HEK293 (cell line): ENCODE results near the gene CAMKV.
"Not testable (repeated sequence)": the region's sequence is repeated elsewhere in the genome, so short reads cannot be mapped to it uniquely, and the experiment has no call there.

Experiments used
- CTCF ChIA-PET: fragments of 350-600 bp; formaldehyde crosslinking; extraction: SDS; loops from one replicate; lab custom pipeline; 2021; ENCODE audit warnings: antibody characterized with exemption; lab: Yijun Ruan, JAX
- POLR2A ChIA-PET: fragments of 300-600 bp; formaldehyde crosslinking; extraction: SDS; loops from one replicate; lab custom pipeline; 2020; ENCODE audit warnings: antibody characterized with exemption, inconsistent platforms; lab: Yijun Ruan, JAX
- H3K27ac ChIP-seq: fragments of 200-500 bp; sonication (Bioruptor generic); 2 replicates; pipeline ENCODE4 v1.5.1; 2014; ENCODE audit warnings: low read depth, low read length, control low read depth, inconsistent platforms; ENCODE audit errors: extremely low read depth
- H3K36me3 ChIP-seq, 2 experiments: fragments of 200-500 bp in 1 of 2; sonication (Bioruptor generic) in 1 of 2; 1 replicate in 1 of 2; 2 replicates in 1 of 2; pipeline ENCODE4 v1.5.1; 2014 to 2017; ENCODE audit warnings: inconsistent platforms in 2 of 2, low read length in 2 of 2; ENCODE audit not compliant: control insufficient read depth in 2 of 2, insufficient read depth in 1 of 2
- H3K4me1 ChIP-seq: fragments of 200-500 bp; sonication (Bioruptor generic); 2 replicates; pipeline ENCODE4 v1.5.1; 2014; ENCODE audit warnings: mild to moderate bottlenecking, low read length, inconsistent platforms; ENCODE audit not compliant: control insufficient read depth, insufficient read depth
- H3K4me3 ChIP-seq: 2 replicates; pipeline ENCODE4 v1.5.1; 2011; ENCODE audit warnings: low read depth, mild to moderate bottlenecking, control low read depth, low read length, moderate library complexity
- H3K9me3 ChIP-seq: fragments of 200-500 bp; sonication (Bioruptor generic); 2 replicates; pipeline ENCODE4 v1.5.1; 2014; ENCODE audit warnings: low read depth, low read length, inconsistent platforms; ENCODE audit not compliant: control insufficient read depth, insufficient read depth
- BCL11B ChIP-seq: fragments of 450-650 bp; formaldehyde crosslinking; IDR thresholded peaks from 2 replicates; pipeline ENCODE4 v1.5.1; 2016; ENCODE audit warnings: low read depth, missing biosample characterization, missing genetic modification characterization
- EGR2 ChIP-seq: fragments of 450-650 bp; formaldehyde crosslinking; IDR thresholded peaks from 2 replicates; pipeline ENCODE4 v1.5.1; 2016; ENCODE audit warnings: low read depth, missing biosample characterization, missing genetic modification characterization
- GLIS1 ChIP-seq: fragments of 450-650 bp; formaldehyde crosslinking; IDR thresholded peaks from 2 replicates; pipeline ENCODE4 v1.5.1; 2016; ENCODE audit warnings: missing biosample characterization, missing genetic modification characterization
- MEIS1 ChIP-seq: sonication (generic); formaldehyde crosslinking; IDR thresholded peaks from 2 replicates; pipeline ENCODE4 v1.8.1; 2022; ENCODE audit warnings: missing genetic modification reagents, mild to moderate bottlenecking, borderline replicate concordance
- SP2 ChIP-seq: fragments of 450-650 bp; formaldehyde crosslinking; IDR thresholded peaks from 2 replicates; pipeline ENCODE4 v1.5.1; 2016; ENCODE audit warnings: missing biosample characterization, missing genetic modification characterization
- SP3 ChIP-seq: fragments of 450-650 bp; formaldehyde crosslinking; IDR thresholded peaks from 2 replicates; pipeline ENCODE4 v1.5.1; 2016; ENCODE audit warnings: missing biosample characterization, missing genetic modification characterization
- ZBTB20 ChIP-seq: fragments of 450-650 bp; formaldehyde crosslinking; IDR thresholded peaks from 2 replicates; pipeline ENCODE4 v1.5.1; 2016; ENCODE audit warnings: missing biosample characterization, missing genetic modification characterization
- ZFHX2 ChIP-seq: fragments of 450-650 bp; formaldehyde crosslinking; conservative IDR thresholded peaks from 2 replicates; pipeline ENCODE4 v1.5.1; 2016; ENCODE audit warnings: missing biosample characterization, missing genetic modification characterization
- ZFP69B ChIP-seq: fragments of 450-650 bp; formaldehyde crosslinking; IDR thresholded peaks from 2 replicates; pipeline ENCODE4 v1.5.1; 2016; ENCODE audit warnings: missing biosample characterization, missing genetic modification characterization
- ZNF10 ChIP-seq: fragments of 450-650 bp; formaldehyde crosslinking; IDR thresholded peaks from 2 replicates; pipeline ENCODE4 v1.5.1; 2017; ENCODE audit warnings: missing biosample characterization, missing genetic modification characterization
- ZNF133 ChIP-seq: fragments of 450-650 bp; formaldehyde crosslinking; IDR thresholded peaks from 2 replicates; pipeline ENCODE4 v1.5.1; 2016; ENCODE audit warnings: missing biosample characterization, missing genetic modification characterization
- ZNF140 ChIP-seq: fragments of 450-650 bp; formaldehyde crosslinking; IDR thresholded peaks from 2 replicates; pipeline ENCODE4 v1.5.1; 2016; ENCODE audit warnings: missing biosample characterization, missing genetic modification characterization
- ZNF174 ChIP-seq: fragments of 450-650 bp; formaldehyde crosslinking; IDR thresholded peaks from 2 replicates; pipeline ENCODE4 v1.5.0; 2017; ENCODE audit warnings: missing biosample characterization, mild to moderate bottlenecking, missing genetic modification characterization
- ZNF292 ChIP-seq: fragments of 450-650 bp; formaldehyde crosslinking; IDR thresholded peaks from 2 replicates; pipeline ENCODE4 v1.5.1; 2016; ENCODE audit warnings: low read depth, missing biosample characterization, missing genetic modification characterization, borderline replicate concordance
- ZNF311 ChIP-seq: fragments of 450-650 bp; formaldehyde crosslinking; IDR thresholded peaks from 2 replicates; pipeline ENCODE4 v1.5.1; 2017; ENCODE audit warnings: missing biosample characterization, missing genetic modification characterization, borderline replicate concordance
- ZNF335 ChIP-seq: fragments of 450-650 bp; formaldehyde crosslinking; conservative IDR thresholded peaks from 2 replicates; pipeline ENCODE4 v1.5.1; 2016; ENCODE audit warnings: missing biosample characterization, missing genetic modification characterization
- ZNF398 ChIP-seq: fragments of 450-650 bp; formaldehyde crosslinking; IDR thresholded peaks from 2 replicates; pipeline ENCODE4 v1.5.1; 2017; ENCODE audit warnings: missing biosample characterization, missing genetic modification characterization
- ZNF433 ChIP-seq: fragments of 450-650 bp; formaldehyde crosslinking; IDR thresholded peaks from 2 replicates; pipeline ENCODE4 v1.5.1; 2016; ENCODE audit warnings: missing biosample characterization, missing genetic modification characterization, low read depth
- ZNF48 ChIP-seq: fragments of 450-650 bp; formaldehyde crosslinking; IDR thresholded peaks from 2 replicates; pipeline ENCODE4 v1.5.1; 2016; ENCODE audit warnings: missing biosample characterization, missing genetic modification characterization
- ZNF660 ChIP-seq: fragments of 450-650 bp; IDR thresholded peaks from 2 replicates; pipeline ENCODE4 v1.5.1; 2018; ENCODE audit warnings: missing biosample characterization, mild to moderate bottlenecking, missing genetic modification characterization
- ZNF777 ChIP-seq: fragments of 450-650 bp; formaldehyde crosslinking; IDR thresholded peaks from 2 replicates; pipeline ENCODE4 v1.5.1; 2017; ENCODE audit warnings: missing biosample characterization, missing genetic modification characterization, borderline replicate concordance
- ZSCAN30 ChIP-seq: fragments of 450-650 bp; IDR thresholded peaks from 2 replicates; pipeline ENCODE4 v1.5.1; 2018; ENCODE audit warnings: missing biosample characterization, mild to moderate bottlenecking, missing genetic modification characterization, moderate library complexity
- TF ChIP-seq, protein P1 (sequence below): fragments of 450-650 bp; formaldehyde crosslinking; optimal IDR thresholded peaks from 2 replicates; pipeline ENCODE3; 2016; ENCODE audit warnings: missing biosample characterization, mild to moderate bottlenecking, missing genetic modification characterization
- TF ChIP-seq, protein P2 (sequence below): fragments of 450-650 bp; formaldehyde crosslinking; IDR thresholded peaks from 2 replicates; pipeline ENCODE4 v1.5.1; 2016; ENCODE audit warnings: missing biosample characterization, missing genetic modification characterization
- TF ChIP-seq, protein P3 (sequence below): fragments of 450-650 bp; formaldehyde crosslinking; IDR thresholded peaks from 2 replicates; pipeline ENCODE4 v1.5.1; 2016; ENCODE audit warnings: missing biosample characterization, missing genetic modification characterization

CAMKV gene

GRCh38 chr3:49869525-49870126, at the start of gene CAMKV:
Gene CAMKV (minus strand): TSS chr3:49869906. CDS start chr3:49862388, 7,518 bp downstream.
- H3K9me3 ChIP-seq = no peaks in the 10 kb centered on the region
- peak within 1 kb of the TSS; percentile 32 for H3K4me3 ChIP-seq
- TF ChIP-seq ZNF335 (tag by site-specific recombination) (peak; percentile 66), ZNF48 (no peak), ZNF398 (tag by site-specific recombination) (peak; percentile 51), ZFP69B (tag by site-specific recombination) (no peak), ZNF433 (tag by site-specific recombination) (no peak), BCL11B (tag by site-specific recombination) (0 out of 2 replicates have a peak, but pooled peaks have one; percentile 27), ZNF10 (tag by site-specific recombination) (peak; percentile 14; the same call in 1 of the 2 replicates), GLIS1 (tag by site-specific recombination) (peak; percentile 20; the same call in 1 of the 2 replicates), ZNF311 (no peak), MEIS1 (CRISPR knock-in tag) (no peak), ZNF140 (tag by site-specific recombination) (no peak), ZNF292 (tag by site-specific recombination) (no peak), ZBTB20 (tag by site-specific recombination) (peak; percentile 20; the same call in 1 of the 2 replicates), SP2 (peak; percentile 37; the same call in 1 of the 2 replicates), ZNF133 (tag by site-specific recombination) (no peak), SP3 (peak; percentile 39; the same call in 1 of the 2 replicates), ZSCAN30 (tag by site-specific recombination) (0 out of 2 replicates have a peak, but pooled peaks have one; percentile 18), ZNF777 (peak; percentile 65; the same call in 1 of the 2 replicates), ZNF174 (tag by site-specific recombination) (no peak), ZFHX2 (tag by site-specific recombination) (peak; percentile 29; the same call in 1 of the 2 replicates), EGR2 (tag by site-specific recombination) (peak; percentile 4; the same call in 1 of the 2 replicates), ZNF660 (no peak)
- TF ChIP-seq, protein P1, sequence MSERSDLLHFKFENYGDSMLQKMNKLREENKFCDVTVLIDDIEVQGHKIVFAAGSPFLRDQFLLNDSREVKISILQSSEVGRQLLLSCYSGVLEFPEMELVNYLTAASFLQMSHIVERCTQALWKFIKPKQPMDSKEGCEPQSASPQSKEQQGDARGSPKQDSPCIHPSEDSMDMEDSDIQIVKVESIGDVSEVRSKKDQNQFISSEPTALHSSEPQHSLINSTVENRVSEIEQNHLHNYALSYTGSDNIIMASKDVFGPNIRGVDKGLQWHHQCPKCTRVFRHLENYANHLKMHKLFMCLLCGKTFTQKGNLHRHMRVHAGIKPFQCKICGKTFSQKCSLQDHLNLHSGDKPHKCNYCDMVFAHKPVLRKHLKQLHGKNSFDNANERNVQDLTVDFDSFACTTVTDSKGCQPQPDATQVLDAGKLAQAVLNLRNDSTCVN (tag by site-specific recombination) = peak; percentile 67
- TF ChIP-seq, protein P2, sequence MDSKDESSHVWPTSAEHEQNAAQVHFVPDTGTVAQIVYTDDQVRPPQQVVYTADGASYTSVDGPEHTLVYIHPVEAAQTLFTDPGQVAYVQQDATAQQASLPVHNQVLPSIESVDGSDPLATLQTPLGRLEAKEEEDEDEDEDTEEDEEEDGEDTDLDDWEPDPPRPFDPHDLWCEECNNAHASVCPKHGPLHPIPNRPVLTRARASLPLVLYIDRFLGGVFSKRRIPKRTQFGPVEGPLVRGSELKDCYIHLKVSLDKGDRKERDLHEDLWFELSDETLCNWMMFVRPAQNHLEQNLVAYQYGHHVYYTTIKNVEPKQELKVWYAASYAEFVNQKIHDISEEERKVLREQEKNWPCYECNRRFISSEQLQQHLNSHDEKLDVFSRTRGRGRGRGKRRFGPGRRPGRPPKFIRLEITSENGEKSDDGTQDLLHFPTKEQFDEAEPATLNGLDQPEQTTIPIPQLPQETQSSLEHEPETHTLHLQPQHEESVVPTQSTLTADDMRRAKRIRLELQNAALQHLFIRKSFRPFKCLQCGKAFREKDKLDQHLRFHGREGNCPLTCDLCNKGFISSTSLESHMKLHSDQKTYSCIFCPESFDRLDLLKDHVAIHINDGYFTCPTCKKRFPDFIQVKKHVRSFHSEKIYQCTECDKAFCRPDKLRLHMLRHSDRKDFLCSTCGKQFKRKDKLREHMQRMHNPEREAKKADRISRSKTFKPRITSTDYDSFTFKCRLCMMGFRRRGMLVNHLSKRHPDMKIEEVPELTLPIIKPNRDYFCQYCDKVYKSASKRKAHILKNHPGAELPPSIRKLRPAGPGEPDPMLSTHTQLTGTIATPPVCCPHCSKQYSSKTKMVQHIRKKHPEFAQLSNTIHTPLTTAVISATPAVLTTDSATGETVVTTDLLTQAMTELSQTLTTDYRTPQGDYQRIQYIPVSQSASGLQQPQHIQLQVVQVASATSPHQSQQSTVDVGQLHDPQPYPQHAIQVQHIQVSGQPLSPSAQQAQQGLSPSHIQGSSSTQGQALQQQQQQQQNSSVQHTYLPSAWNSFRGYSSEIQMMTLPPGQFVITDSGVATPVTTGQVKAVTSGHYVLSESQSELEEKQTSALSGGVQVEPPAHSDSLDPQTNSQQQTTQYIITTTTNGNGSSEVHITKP (tag by site-specific recombination) = peak; percentile 81
- TF ChIP-seq, protein P3, sequence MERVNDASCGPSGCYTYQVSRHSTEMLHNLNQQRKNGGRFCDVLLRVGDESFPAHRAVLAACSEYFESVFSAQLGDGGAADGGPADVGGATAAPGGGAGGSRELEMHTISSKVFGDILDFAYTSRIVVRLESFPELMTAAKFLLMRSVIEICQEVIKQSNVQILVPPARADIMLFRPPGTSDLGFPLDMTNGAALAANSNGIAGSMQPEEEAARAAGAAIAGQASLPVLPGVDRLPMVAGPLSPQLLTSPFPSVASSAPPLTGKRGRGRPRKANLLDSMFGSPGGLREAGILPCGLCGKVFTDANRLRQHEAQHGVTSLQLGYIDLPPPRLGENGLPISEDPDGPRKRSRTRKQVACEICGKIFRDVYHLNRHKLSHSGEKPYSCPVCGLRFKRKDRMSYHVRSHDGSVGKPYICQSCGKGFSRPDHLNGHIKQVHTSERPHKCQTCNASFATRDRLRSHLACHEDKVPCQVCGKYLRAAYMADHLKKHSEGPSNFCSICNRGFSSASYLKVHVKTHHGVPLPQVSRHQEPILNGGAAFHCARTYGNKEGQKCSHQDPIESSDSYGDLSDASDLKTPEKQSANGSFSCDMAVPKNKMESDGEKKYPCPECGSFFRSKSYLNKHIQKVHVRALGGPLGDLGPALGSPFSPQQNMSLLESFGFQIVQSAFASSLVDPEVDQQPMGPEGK (tag by site-specific recombination) = peak; percentile 35; the same call in 1 of the 2 replicates
- ChIA-PET CTCF (no interaction called here), POLR2A (interaction anchor here (0.6 to 1.5 kb wide), 3 partner anchors 13 to 950 kb away, joined by 4 to 8 read pairs (median 5); partner anchors contain the start of gene TRAIP)
- no peak within 1 kb of the TSS for H3K27ac ChIP-seq
- no peaks in the 10 kb centered on the region for H3K36me3 ChIP-seq
- H3K4me1 ChIP-seq = no peaks in the 10 kb centered on the region

DNA sequence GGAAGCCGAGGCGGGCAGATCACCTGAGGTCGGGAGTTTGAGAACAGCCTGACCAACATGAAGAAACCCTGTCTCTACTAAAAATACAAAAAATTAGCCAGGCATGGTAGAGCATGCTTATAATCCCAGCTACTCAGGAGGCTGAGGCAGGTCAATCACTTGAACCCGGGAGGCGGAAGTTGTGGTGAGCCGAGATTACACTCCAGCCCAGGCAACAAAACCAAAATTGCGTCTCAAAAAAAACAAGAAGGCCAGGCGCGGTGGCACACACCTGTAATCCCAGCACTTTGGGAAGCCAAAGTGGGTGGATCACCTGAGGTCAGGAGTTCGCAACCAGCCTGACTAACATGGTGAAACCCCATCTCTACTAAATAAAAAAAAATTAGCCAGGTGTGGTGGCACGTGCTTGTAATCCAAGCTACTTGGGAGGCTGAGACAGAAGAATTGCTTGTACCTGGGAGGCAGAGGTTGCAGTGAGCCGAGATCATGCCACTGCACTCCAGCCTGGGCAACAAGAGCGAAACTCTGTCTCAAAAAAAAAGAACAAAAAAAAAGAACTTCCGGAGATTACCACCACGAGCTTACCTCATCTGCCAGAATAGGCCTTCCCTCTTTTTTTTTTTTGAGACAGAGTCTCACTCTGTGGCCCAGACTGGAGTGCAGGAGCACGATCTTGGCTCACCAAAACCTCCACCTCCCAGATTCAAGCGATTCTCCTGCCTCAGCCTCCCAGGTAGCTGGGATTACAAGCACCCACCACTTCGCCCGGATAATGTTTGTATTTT, 48.3 kb upstream of the CAMKV start:
- ChIA-PET CTCF (interaction anchor here (0.7 to 0.8 kb wide), 3 partner anchors 8 to 187 kb away, joined by 3 read pairs; partner anchors contain the start of gene MON1A), POLR2A (interaction anchor here (0.6 to 1.4 kb wide), 4 partner anchors 11 to 750 kb away, joined by 3 to 4 read pairs (median 3); partner anchors contain the start of genes MON1A and RBM6)
- not testable (repeated sequence) for H3K27ac ChIP-seq, H3K36me3 ChIP-seq, H3K9me3 ChIP-seq, H3K4me3 ChIP-seq, H3K4me1 ChIP-seq
